NT2/D1 (cell line): ENCODE results near the gene GXYLT1.

Experiments
- YY1 ChIP-seq: IDR thresholded peaks from 2 replicates; pipeline ENCODE4 v1.6.1; 2011; ENCODE audit not compliant: insufficient read length, insufficient read depth
- ZNF274 ChIP-seq: IDR thresholded peaks from 2 replicates; pipeline ENCODE4 v1.6.1; 2011; ENCODE audit warnings: mild to moderate bottlenecking, low read depth, low read length

DNA sequence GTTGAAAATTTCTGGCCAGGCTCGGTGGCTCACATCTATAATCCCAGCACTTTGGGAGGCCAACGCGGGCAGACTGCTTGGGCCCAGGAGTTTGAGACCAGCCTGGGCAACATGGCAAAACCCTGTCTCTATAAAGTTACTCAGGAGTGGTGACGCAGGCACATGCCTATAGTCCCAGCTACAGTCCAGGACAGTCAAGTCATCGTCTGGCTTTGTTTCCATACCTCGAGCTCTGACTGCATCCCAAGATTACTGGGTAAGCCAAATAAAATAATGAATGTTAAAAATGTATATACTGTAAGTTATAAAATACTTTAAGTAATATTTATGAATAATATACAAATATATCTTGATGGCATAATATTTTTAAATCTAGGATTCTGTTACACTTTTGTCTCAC is 23.0 kb upstream of the GXYLT1 start:
- TF ChIP-seq ZNF274: no peak
- no peak for TF ChIP-seq YY1
